Right renal cortex interstitium (tissue), 3 donors: ENCODE data around the gene AGFG1. TPM values are rescaled to one million over a fixed set of nuclear protein-coding genes. Genes with fewer than 3 reads are reported as not detected.
A peak's percentile ranks its signal among the peaks of the same experiment; 100 is the strongest.

Source experiments
- DNase-seq, 3 donors: peaks; one replicate each; pipeline ENCODE4 v3.0.0-alpha.2; 2013; ENCODE audit warnings: low read depth in 3 of 3, low spot score in 2 of 3
- polyA plus RNA-seq, 3 donors: library from polyadenylated mRNA; unstranded; fragments of 120-200 nt; gene quantifications; one replicate each; pipeline ENCODE4 v1.2.1, GENCODE V29; 2013; ENCODE audit not compliant: insufficient read length in 3 of 3

The AGFG1 gene
- polyA plus RNA-seq: 10 to 100 TPM; 84.0 to 90.7 (median 85.1) TPM

GRCh38 chr2:227471924-227472264 lies at the start of gene AGFG1:
AGFG1 (plus strand) TSS chr2:227472156; CDS start chr2:227472422, 266 bp downstream.
- peak; percentile 61 to 67 (median 63) for DNase-seq

- no peak for DNase-seq
These were observed 48.1 kb upstream of the AGFG1 start for GRCh38 chr2:227423656-227424499.

- DNase-seq: no peak
These were observed 43.1 kb upstream of the AGFG1 start for GRCh38 chr2:227428731-227429285.

GRCh38 chr2:227430639-227431038 lies 41.3 kb upstream of the AGFG1 start:
- DNase-seq: no peak

- no peak for DNase-seq
These were observed 38.8 kb upstream of the AGFG1 start for GRCh38 chr2:227433171-227433570.

- no peak for DNase-seq
These were observed 35.4 kb upstream of the AGFG1 start for GRCh38 chr2:227436436-227437174.

GRCh38 chr2:227439214-227439613 lies 32.7 kb upstream of the AGFG1 start:
- DNase-seq: no peak

GRCh38 chr2:227442639-227443038 lies 29.3 kb upstream of the AGFG1 start:
- DNase-seq: no peak

- DNase-seq: no peak
These were observed 27.9 kb upstream of the AGFG1 start for GRCh38 chr2:227443889-227444568.

- DNase-seq: no peak
These were observed 24.4 kb upstream of the AGFG1 start for GRCh38 chr2:227447606-227448005.

GRCh38 chr2:227450311-227450841 lies 21.6 kb upstream of the AGFG1 start:
- DNase-seq: no peak

GRCh38 chr2:227450926-227451654 lies 20.9 kb upstream of the AGFG1 start:
- no peak for DNase-seq

GRCh38 chr2:227451655-227451992 lies 20.3 kb upstream of the AGFG1 start:
- DNase-seq: no peak

GRCh38 chr2:227453810-227454209 lies 18.1 kb upstream of the AGFG1 start:
- DNase-seq: no peak

- no peak for DNase-seq
These were observed 17.6 kb upstream of the AGFG1 start for GRCh38 chr2:227454323-227454860.

GRCh38 chr2:227455200-227455599 lies 16.8 kb upstream of the AGFG1 start:
- DNase-seq: no peak

- no peak for DNase-seq
These were observed 15.9 kb upstream of the AGFG1 start for GRCh38 chr2:227456102-227456501.

- no peak for DNase-seq
These were observed 15.2 kb upstream of the AGFG1 start for GRCh38 chr2:227456772-227457171.

- no peak for DNase-seq
These were observed 11.9 kb upstream of the AGFG1 start for GRCh38 chr2:227460070-227460485.

- DNase-seq: no peak
These were observed 11.1 kb upstream of the AGFG1 start for GRCh38 chr2:227460833-227461232.
